NB4 (cell line): ENCODE data around the gene MMAB.

Source experiments
- DNase-seq: peaks from one replicate; pipeline ENCODE4 v3.0.0; 2010; ENCODE audit warnings: low read depth
- H3K4me3 ChIP-seq: one replicate; pipeline ENCODE4 v1.5.1; 2011; ENCODE audit warnings: mild to moderate bottlenecking, low read depth, low read length, moderate library complexity
- MAX ChIP-seq: IDR thresholded peaks from 2 replicates; pipeline ENCODE4 v1.6.1; 2011; ENCODE audit warnings: low read depth, low read length
- MYC ChIP-seq: IDR thresholded peaks from 2 replicates; pipeline ENCODE4 v1.6.1; 2011; ENCODE audit warnings: low read depth, low read length
- POLR2A ChIP-seq: IDR thresholded peaks from 2 replicates; pipeline ENCODE4 v1.6.1; 2011; ENCODE audit warnings: mild to moderate bottlenecking; ENCODE audit not compliant: insufficient read length; ENCODE audit errors: extremely low read depth
- TF ChIP-seq, protein P1 (sequence below): IDR thresholded peaks from one replicate; pipeline ENCODE4 v1.5.1; 2012; ENCODE audit warnings: low read depth, low read length

Gene MMAB

GRCh38 chr12:109610523-109610922 is 37.2 kb upstream of the MMAB start:
- H3K4me3 ChIP-seq = no peak overlapping the region
- DNase-seq = no peak
- TF ChIP-seq, protein P1, sequence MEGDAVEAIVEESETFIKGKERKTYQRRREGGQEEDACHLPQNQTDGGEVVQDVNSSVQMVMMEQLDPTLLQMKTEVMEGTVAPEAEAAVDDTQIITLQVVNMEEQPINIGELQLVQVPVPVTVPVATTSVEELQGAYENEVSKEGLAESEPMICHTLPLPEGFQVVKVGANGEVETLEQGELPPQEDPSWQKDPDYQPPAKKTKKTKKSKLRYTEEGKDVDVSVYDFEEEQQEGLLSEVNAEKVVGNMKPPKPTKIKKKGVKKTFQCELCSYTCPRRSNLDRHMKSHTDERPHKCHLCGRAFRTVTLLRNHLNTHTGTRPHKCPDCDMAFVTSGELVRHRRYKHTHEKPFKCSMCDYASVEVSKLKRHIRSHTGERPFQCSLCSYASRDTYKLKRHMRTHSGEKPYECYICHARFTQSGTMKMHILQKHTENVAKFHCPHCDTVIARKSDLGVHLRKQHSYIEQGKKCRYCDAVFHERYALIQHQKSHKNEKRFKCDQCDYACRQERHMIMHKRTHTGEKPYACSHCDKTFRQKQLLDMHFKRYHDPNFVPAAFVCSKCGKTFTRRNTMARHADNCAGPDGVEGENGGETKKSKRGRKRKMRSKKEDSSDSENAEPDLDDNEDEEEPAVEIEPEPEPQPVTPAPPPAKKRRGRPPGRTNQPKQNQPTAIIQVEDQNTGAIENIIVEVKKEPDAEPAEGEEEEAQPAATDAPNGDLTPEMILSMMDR = no peak
- TF ChIP-seq MYC (no peak), MAX (no peak), POLR2A (no peak)

GRCh38 chr12:109609342-109609741 is 36.0 kb upstream of the MMAB start:
- TF ChIP-seq MAX (no peak), MYC (no peak), POLR2A (no peak)
- TF ChIP-seq, protein P1 = no peak
- no peak overlapping the region for H3K4me3 ChIP-seq
- no peak for DNase-seq

DNA sequence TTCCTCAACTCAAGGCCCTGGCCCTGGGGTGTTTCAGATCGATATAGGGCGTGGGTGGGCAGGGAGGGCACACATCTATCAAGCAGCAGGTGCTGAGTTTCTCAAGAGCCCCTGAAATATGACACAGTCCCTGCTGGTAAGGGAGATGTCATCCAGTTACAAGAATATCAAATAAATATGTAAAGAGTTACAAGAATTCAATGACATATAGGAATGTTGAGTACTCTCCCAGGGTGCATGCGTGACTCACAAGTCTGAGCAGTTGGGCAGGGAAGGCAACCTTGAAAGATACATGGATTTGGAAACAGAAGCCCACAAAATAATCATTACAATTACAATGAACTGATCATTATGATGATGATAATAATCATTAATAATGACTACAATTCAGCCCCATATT is 35.5 kb upstream of the MMAB start:
- TF ChIP-seq POLR2A (no peak), MYC (no peak), MAX (no peak)
- TF ChIP-seq, protein P1 = no peak
- H3K4me3 ChIP-seq = no peak overlapping the region
- no peak for DNase-seq

DNA sequence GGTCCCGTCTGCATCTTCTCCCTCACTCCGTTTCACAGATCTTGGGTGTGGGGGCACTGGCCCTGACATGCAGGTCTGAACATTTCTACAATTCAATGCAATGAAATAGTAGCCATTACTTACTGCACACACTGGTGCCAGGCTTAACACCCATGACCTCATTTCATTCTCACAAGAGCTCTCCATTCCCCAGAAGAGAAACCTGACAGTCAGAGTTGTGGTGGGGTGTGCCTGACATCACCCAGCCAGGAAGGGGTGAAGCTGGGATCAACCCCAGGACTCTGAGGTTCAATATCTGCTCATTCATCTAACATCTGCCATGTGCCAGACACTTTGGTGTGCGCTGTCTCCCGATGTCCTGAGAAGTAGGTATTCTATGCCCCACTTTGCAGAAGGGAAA is 35.0 kb upstream of the MMAB start:
- DNase-seq = no peak
- no peak overlapping the region for H3K4me3 ChIP-seq
- no peak for TF ChIP-seq MYC
- TF ChIP-seq MAX = no peak
- TF ChIP-seq POLR2A = no peak
- TF ChIP-seq, protein P1 = no peak

DNA sequence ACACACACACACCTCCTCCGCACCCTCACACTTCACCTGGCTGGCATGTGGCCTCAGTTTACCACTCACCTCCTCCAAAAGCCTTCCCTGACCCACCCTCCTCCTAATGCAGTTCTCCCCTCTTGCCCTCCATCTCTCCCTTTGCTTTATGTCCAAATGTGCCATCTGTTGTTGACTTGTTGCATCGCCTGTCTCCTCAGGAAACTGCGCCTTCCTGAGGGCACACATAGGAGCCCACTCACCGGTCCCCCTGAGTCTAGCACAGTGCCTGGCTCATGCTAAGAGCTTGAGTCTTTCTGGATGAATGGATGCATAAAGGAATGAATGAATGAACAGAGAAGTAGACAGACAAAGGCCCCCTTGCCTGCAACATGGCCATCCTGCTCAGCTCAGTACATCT is 34.3 kb upstream of the MMAB start:
- no peak for DNase-seq
- H3K4me3 ChIP-seq = no peak overlapping the region

More for the DNA sequence above, 34.3 kb upstream of the MMAB start:
- TF ChIP-seq POLR2A (no peak), MYC (no peak), MAX (no peak)
- TF ChIP-seq, protein P1 = no peak
